ENCODE results near the gene IDH3G. TPM values are rescaled to one million over a fixed set of nuclear protein-coding genes. Genes with fewer than 3 reads are reported as not detected.

The IDH3G gene
- total RNA-seq, 4 donors from 2014 or later = 60.7 to 67.8 (median 64.1) TPM

GRCh38 chrX:153777261-153778090 is 16.7 kb downstream of the IDH3G start:
- H3K36me3 ChIP-seq = peaks cover 0 to 8% (median 0%) of the 10 kb centered on the region in 3 donors
- DNase-seq = no peak
- H3K27me3 ChIP-seq = no peaks in the 10 kb centered on the region
- intact Hi-C loops (cut with DNase I) = no loop called here
- no peak overlapping the region for H3K27ac ChIP-seq
- H3K4me1 ChIP-seq = peaks cover 5 to 36% (median 7%) of the 10 kb centered on the region in 3 donors
- TF ChIP-seq CTCF (IDR thresholded peaks at IDR 0.05) (no peak), POLR2A (IDR thresholded peaks at IDR 0.05) (no peak)
- no peaks in the 10 kb centered on the region for H3K9me3 ChIP-seq
- H3K4me3 ChIP-seq = no peak overlapping the region
- 89% methylated on average over 15 of the region's 34 CpGs; no CpG with 5 or more reads in 1 of the 2 donors for WGBS, 2 donors

DNA sequence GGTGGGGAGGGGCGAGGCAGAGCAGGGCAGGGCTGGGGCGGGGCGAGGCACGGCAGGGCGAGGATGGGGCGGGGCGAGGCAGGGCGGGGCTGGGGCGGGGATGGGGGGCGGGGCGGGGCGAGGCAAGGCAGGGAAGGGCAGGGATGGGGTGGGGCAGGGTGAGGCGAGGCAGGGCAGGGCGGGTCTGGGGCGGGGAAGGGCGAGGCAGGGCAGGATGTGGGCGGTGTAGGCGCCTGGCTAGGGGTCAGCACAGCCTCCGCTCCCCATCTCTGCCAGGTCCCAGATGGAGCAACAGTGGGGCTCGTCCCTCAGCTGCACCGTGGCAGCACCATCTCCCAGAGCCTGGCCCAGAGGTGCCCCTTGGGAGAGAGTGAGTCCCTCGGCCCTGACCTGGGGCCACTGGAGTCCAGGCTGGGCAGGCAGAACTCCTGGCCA is 17.5 kb downstream of the IDH3G start:
- no CpG with 5 or more reads among the region's 22 CpGs for WGBS, 2 donors
- DNase-seq = no peak

GRCh38 chrX:153776120-153776599 is 18.0 kb downstream of the IDH3G start:
- no peak overlapping the region for H3K4me3 ChIP-seq
- TF ChIP-seq POLR2A (IDR thresholded peaks at IDR 0.05) (no peak), CTCF (IDR thresholded peaks at IDR 0.05) (no peak)
- peaks cover 0 to 23% (median 5%) of the 10 kb centered on the region in 3 donors for H3K4me1 ChIP-seq
- H3K36me3 ChIP-seq = peaks cover 0 to 12% (median 0%) of the 10 kb centered on the region in 3 donors
- intact Hi-C loops (cut with DNase I) = no loop called here
- H3K27me3 ChIP-seq = no peaks in the 10 kb centered on the region
- no peaks in the 10 kb centered on the region for H3K9me3 ChIP-seq
- WGBS, 2 donors = no CpG with 5 or more reads among the region's 20 CpGs
- H3K27ac ChIP-seq = no peak overlapping the region
- no peak for DNase-seq

More for the DNA sequence above, 17.5 kb downstream of the IDH3G start:
- H3K4me3 ChIP-seq = no peak overlapping the region
- TF ChIP-seq CTCF (IDR thresholded peaks at IDR 0.05) (no peak), POLR2A (IDR thresholded peaks at IDR 0.05) (no peak)
- no peaks in the 10 kb centered on the region for H3K27me3 ChIP-seq
- H3K36me3 ChIP-seq = peaks cover 0 to 10% (median 0%) of the 10 kb centered on the region in 3 donors
- no peaks in the 10 kb centered on the region for H3K9me3 ChIP-seq
- no peak overlapping the region for H3K27ac ChIP-seq
- peaks cover 3 to 28% (median 5%) of the 10 kb centered on the region in 3 donors for H3K4me1 ChIP-seq
- intact Hi-C loops (cut with DNase I) = no loop called here

- no peak overlapping the region for H3K27ac ChIP-seq
- WGBS, 2 donors = 88 to 90% methylated on average over 6 to 11 of the region's 42 CpGs
- no peaks in the 10 kb centered on the region for H3K27me3 ChIP-seq
- TF ChIP-seq POLR2A (IDR thresholded peaks at IDR 0.05) (no peak), CTCF (IDR thresholded peaks at IDR 0.05) (no peak)
- intact Hi-C loops (cut with DNase I) = no loop called here
- H3K4me3 ChIP-seq = no peak overlapping the region
- H3K36me3 ChIP-seq = peaks cover 0 to 12% (median 0%) of the 10 kb centered on the region in 3 donors
- H3K4me1 ChIP-seq = peaks cover 0 to 16% (median 0%) of the 10 kb centered on the region in 3 donors
- no peak for DNase-seq
- no peaks in the 10 kb centered on the region for H3K9me3 ChIP-seq
These were observed 18.7 kb downstream of the IDH3G start for GRCh38 chrX:153775293-153776119.
